Measurements from ENCODE around the gene DLX5.

DLX5 gene

GRCh38 chr7:96993094-96993865, 31.4 kb downstream of the DLX5 start:
- no peak for TF ChIP-seq CTCF (IDR thresholded peaks at IDR 0.05; ENCODE audit: unreplicated experiment in 3 of 3)
- no peak overlapping the region for H3K27ac Mint-ChIP-seq
- H3K36me3 Mint-ChIP-seq (ENCODE audit: low read depth) = no peaks in the 10 kb centered on the region
- peaks cover 18% of the 10 kb centered on the region for H3K9me3 Mint-ChIP-seq
- peaks cover 13% of the 10 kb centered on the region for H3K4me1 Mint-ChIP-seq
- H3K27me3 Mint-ChIP-seq (ENCODE audit: low read depth) = peaks cover 100% of the 10 kb centered on the region
- H3K4me3 Mint-ChIP-seq = no peak overlapping the region

- H3K9me3 Mint-ChIP-seq = peaks cover 18% of the 10 kb centered on the region
Measured at GRCh38 chr7:96992192-96993005, 32.2 kb downstream of the DLX5 start.

GRCh38 chr7:96991546-96992191, 33.0 kb downstream of the DLX5 start:
- TF ChIP-seq CTCF (IDR thresholded peaks at IDR 0.05; ENCODE audit: unreplicated experiment in 3 of 3) = no peak
- Mint-ChIP-seq H3K36me3 (ENCODE audit: low read depth) (no peaks in the 10 kb centered on the region), H3K9me3 (peaks cover 18% of the 10 kb centered on the region), H3K4me1 (peaks cover 6% of the 10 kb centered on the region), H3K27ac (no peak overlapping the region), H3K4me3 (no peak overlapping the region), H3K27me3 (ENCODE audit: low read depth) (peaks cover 100% of the 10 kb centered on the region)

More at GRCh38 chr7:96992192-96993005, 32.2 kb downstream of the DLX5 start:
- Mint-ChIP-seq H3K36me3 (ENCODE audit: low read depth) (no peaks in the 10 kb centered on the region), H3K27me3 (ENCODE audit: low read depth) (peaks cover 100% of the 10 kb centered on the region), H3K4me3 (no peak overlapping the region), H3K4me1 (peaks cover 8% of the 10 kb centered on the region), H3K27ac (no peak overlapping the region)
- no peak for TF ChIP-seq CTCF (IDR thresholded peaks at IDR 0.05; ENCODE audit: unreplicated experiment in 3 of 3)

GRCh38 chr7:96989859-96990317, 34.7 kb downstream of the DLX5 start:
- H3K4me3 Mint-ChIP-seq = no peak overlapping the region

More at GRCh38 chr7:96989859-96990317, 34.7 kb downstream of the DLX5 start:
- no peak for TF ChIP-seq CTCF (IDR thresholded peaks at IDR 0.05; ENCODE audit: unreplicated experiment in 3 of 3)
- Mint-ChIP-seq H3K36me3 (ENCODE audit: low read depth) (no peaks in the 10 kb centered on the region), H3K27me3 (ENCODE audit: low read depth) (peaks cover 100% of the 10 kb centered on the region), H3K27ac (no peak overlapping the region), H3K4me1 (peaks cover 6% of the 10 kb centered on the region), H3K9me3 (peaks cover 18% of the 10 kb centered on the region)
